Measurements from ENCODE around the gene NFIA.

NFIA gene

GRCh38 chr1:61425040-61425439 is 342.7 kb downstream of the NFIA start:
- Histone ChIP-seq H3K79me2 (ENCODE audit: low read length) (no peaks in the 10 kb centered on the region), H3K27ac (ENCODE audit: low read length) (no peak overlapping the region), H3K36me3 (replicated peaks; ENCODE audit: insufficient read depth, low read length) (no peaks in the 10 kb centered on the region), H3K4me2 (ENCODE audit: low read depth, low read length) (no peak overlapping the region), H3K4me1 (ENCODE audit: low read length) (peaks cover 20% of the 10 kb centered on the region), H2AFZ (ENCODE audit: low read length) (no peak overlapping the region), H3K9me2 (replicated peaks; ENCODE audit: insufficient read depth, low read length) (no peaks in the 10 kb centered on the region), H3K9ac (ENCODE audit: low read length) (no peak overlapping the region), H3F3A (ENCODE audit: insufficient read depth, low read length) (peaks cover 5% of the 10 kb centered on the region; the same call in 1 of the 2 replicates), H3K4me3 (ENCODE audit: low read length) (no peak overlapping the region), H3K9me3 (replicated peaks; ENCODE audit: insufficient read depth, low read length) (no peaks in the 10 kb centered on the region), H3K27me3 (replicated peaks; ENCODE audit: insufficient read depth, low read length) (no peaks in the 10 kb centered on the region), H4K20me1 (ENCODE audit: insufficient read depth, low read length) (no peaks in the 10 kb centered on the region)
- no peak for DNase-seq
- TF ChIP-seq EZH2 (optimal IDR thresholded peaks at IDR 0.05; ENCODE audit: low read depth, low read length) (no peak), CTCF (IDR thresholded peaks at IDR 0.05; ENCODE audit: low read length) (no peak), EZH2phosphoT487 (IDR thresholded peaks at IDR 0.05; ENCODE audit: low read length) (no peak)

- H3K9me3 ChIP-seq (replicated peaks; ENCODE audit: insufficient read depth, low read length): no peaks in the 10 kb centered on the region
- H3K27me3 ChIP-seq (replicated peaks; ENCODE audit: insufficient read depth, low read length): no peaks in the 10 kb centered on the region
- H3K36me3 ChIP-seq (replicated peaks; ENCODE audit: insufficient read depth, low read length): no peaks in the 10 kb centered on the region
- TF ChIP-seq EZH2 (optimal IDR thresholded peaks at IDR 0.05; ENCODE audit: low read depth, low read length): no peak
- no peak for TF ChIP-seq EZH2phosphoT487 (IDR thresholded peaks at IDR 0.05; ENCODE audit: low read length)
- no peak for TF ChIP-seq CTCF (IDR thresholded peaks at IDR 0.05; ENCODE audit: low read length)
- no peak overlapping the region for H3K9ac ChIP-seq (ENCODE audit: low read length)
- no peak overlapping the region for H3K4me3 ChIP-seq (ENCODE audit: low read length)
- peaks cover 11% of the 10 kb centered on the region for H3K4me1 ChIP-seq (ENCODE audit: low read length)
- H3F3A ChIP-seq (ENCODE audit: insufficient read depth, low read length): no peaks in the 10 kb centered on the region
- H3K4me2 ChIP-seq (ENCODE audit: low read depth, low read length): no peak overlapping the region
- no peaks in the 10 kb centered on the region for H4K20me1 ChIP-seq (ENCODE audit: insufficient read depth, low read length)
- H3K27ac ChIP-seq (ENCODE audit: low read length): no peak overlapping the region
- no peak for DNase-seq
- no peaks in the 10 kb centered on the region for H3K79me2 ChIP-seq (ENCODE audit: low read length)
- H3K9me2 ChIP-seq (replicated peaks; ENCODE audit: insufficient read depth, low read length): no peaks in the 10 kb centered on the region
- H2AFZ ChIP-seq (ENCODE audit: low read length): no peak overlapping the region
Measured at GRCh38 chr1:61426254-61426653, 343.9 kb downstream of the NFIA start.

GRCh38 chr1:61426885-61427284 is 344.5 kb downstream of the NFIA start:
- no peaks in the 10 kb centered on the region for H3K36me3 ChIP-seq (replicated peaks; ENCODE audit: insufficient read depth, low read length)
- no peak overlapping the region for H3K4me3 ChIP-seq (ENCODE audit: low read length)
- no peaks in the 10 kb centered on the region for H3K9me2 ChIP-seq (replicated peaks; ENCODE audit: insufficient read depth, low read length)
- H3K79me2 ChIP-seq (ENCODE audit: low read length): no peaks in the 10 kb centered on the region
- H2AFZ ChIP-seq (ENCODE audit: low read length): no peak overlapping the region
- H4K20me1 ChIP-seq (ENCODE audit: insufficient read depth, low read length): no peaks in the 10 kb centered on the region
- no peaks in the 10 kb centered on the region for H3K27me3 ChIP-seq (replicated peaks; ENCODE audit: insufficient read depth, low read length)
- H3K9me3 ChIP-seq (replicated peaks; ENCODE audit: insufficient read depth, low read length): no peaks in the 10 kb centered on the region
- no peak overlapping the region for H3K27ac ChIP-seq (ENCODE audit: low read length)
- H3K4me2 ChIP-seq (ENCODE audit: low read depth, low read length): no peak overlapping the region
- H3F3A ChIP-seq (ENCODE audit: insufficient read depth, low read length): no peaks in the 10 kb centered on the region
- no peak overlapping the region for H3K9ac ChIP-seq (ENCODE audit: low read length)
- TF ChIP-seq EZH2phosphoT487 (IDR thresholded peaks at IDR 0.05; ENCODE audit: low read length) (no peak), EZH2 (optimal IDR thresholded peaks at IDR 0.05; ENCODE audit: low read depth, low read length) (no peak), CTCF (IDR thresholded peaks at IDR 0.05; ENCODE audit: low read length) (no peak)
- DNase-seq: no peak
- peaks cover 7% of the 10 kb centered on the region for H3K4me1 ChIP-seq (ENCODE audit: low read length)
